Bladder microvascular endothelial cell (primary cell): ENCODE measurements around the gene SLC6A5. TPM values are rescaled to one million over a fixed set of nuclear protein-coding genes. Genes with fewer than 3 reads are reported as not detected.

Experiments used
- total RNA-seq: library from RNA; depleted of rRNA; stranded (reverse); fragments of >200 nt; gene quantifications from 2 replicates; pipeline ENCODE4 v1.2.3, GENCODE V29; 2014

SLC6A5 gene
- not detected in 2 replicates for total RNA-seq

DNA sequence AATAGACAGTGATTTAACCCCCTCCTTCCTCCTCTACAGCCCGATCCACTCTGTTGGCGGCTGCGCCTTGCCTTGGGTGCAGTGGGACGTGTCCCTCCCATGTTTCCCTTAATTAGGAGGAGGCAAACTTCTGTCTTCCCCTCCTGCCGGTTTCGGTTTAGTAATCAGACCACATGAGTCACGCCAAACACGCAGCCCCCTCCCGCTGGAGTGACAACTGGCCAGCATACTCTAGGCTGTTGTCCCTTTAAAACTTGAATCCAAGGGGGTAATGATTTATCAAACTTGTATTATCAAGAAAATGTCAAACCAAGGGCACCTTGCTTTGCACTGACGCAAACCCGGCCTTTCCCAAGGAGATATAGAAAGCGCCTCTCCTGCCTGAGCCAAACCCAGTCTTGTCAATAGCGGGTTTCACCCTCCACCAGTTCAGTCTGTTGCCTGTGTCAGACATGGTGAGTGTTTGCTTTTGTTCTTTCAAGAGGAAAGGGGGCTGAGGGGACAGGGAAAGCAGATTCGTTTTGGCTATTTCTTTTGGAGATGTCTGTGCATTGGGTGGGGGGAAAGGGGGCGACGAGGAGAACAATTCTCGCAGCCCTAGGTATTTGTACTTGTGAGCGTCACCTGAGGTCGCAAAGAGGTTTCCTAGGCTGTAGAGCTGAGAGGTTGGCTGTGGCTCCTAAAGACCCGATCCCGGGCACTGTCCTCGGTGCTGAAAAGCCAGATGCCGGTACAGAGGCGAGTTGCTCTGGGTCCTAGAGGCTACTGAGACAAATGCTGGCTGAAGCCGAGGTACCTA lies at the start of gene SLC6A5:
Gene SLC6A5 (plus strand): TSS at position 388 of the 799 bp plus-strand sequence. CDS start 65 bp downstream, at position 453.

DNA sequence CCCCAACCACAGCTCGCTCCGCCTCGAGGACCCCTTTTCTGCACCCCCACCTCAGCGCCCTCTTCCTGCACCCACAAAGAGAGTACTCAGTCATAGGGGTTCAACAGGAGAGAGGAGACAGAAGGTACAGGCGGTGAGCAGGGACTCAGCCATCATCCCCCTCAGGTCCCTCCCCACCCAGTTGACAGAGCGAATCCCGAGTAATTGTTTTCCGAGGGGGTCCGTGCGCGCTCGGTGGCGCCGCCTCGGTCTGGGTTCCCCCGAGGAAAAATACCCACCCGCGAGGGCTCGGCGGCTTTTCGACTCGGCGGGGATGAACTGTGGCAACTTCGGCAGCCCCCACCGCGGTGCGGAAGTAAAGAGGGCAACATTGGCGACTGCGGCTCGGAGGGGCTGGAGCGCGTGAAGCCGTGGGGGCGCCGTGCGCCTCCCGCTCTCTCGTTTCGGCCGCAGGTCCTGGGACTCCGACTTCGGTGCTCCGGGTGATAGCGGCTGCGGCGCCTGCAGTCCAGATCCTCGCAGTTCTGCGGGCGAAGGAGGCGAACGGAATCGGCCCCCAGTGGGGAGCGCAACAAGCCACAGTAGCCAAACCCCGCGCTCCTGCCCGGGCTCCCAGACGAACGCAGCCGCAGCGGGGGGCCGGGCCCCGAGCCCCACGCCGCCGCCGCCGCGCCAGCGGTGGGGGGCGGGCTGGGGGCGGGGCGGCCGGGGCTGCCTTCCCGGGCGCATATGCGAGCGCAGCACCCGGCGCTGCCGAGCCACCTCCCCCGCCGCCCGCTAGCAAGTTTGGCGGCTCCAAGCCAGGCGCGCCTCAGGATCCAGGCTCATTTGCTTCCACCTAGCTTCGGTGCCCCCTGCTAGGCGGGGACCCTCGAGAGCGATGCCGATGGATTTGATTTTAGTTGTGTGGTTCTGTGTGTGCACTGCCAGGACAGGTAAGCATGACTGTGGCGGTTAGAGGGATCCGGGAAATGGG lies 69.7 kb downstream of the SLC6A5 start, which contains the start of gene NELL1:
Gene NELL1 (plus strand): TSS at position 743 of the 976 bp plus-strand sequence.

Other genes starting within 250 kb of the SLC6A5 start
- gene HTATIP2, start 235.9 kb upstream of the SLC6A5 start, total RNA-seq = 75.1 and 79.0 TPM in 2 replicates
- 10.2 and 15.0 TPM in 2 replicates for gene PRMT3, start 211.9 kb upstream of the SLC6A5 start, total RNA-seq
- gene NELL1, start 70.0 kb downstream of the SLC6A5 start, total RNA-seq = not detected in 2 replicates